ENCODE measurements around the gene KCNIP3.

Gene KCNIP3

DNA sequence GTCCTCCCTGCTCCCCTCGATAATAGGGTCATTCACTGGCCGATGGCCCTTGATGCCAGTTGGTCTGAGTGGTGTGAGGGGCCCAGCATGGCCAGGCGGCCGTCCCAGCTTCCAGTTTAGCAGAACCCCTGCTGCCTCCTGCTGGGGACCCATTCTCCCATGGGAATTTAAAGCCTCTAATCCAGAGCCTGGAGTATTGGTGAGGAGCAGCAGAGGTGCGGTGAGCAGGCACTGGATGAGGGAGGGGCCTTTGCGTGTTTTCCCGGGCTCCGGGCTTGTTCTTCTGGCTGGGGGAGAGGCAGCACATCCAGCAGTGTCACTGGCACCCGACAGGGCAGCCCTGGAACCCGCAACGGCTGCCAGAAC, 17.4 kb downstream of the KCNIP3 start:
- DNase-seq (ENCODE audit: low read depth in 2 of 2), result no peak

DNA sequence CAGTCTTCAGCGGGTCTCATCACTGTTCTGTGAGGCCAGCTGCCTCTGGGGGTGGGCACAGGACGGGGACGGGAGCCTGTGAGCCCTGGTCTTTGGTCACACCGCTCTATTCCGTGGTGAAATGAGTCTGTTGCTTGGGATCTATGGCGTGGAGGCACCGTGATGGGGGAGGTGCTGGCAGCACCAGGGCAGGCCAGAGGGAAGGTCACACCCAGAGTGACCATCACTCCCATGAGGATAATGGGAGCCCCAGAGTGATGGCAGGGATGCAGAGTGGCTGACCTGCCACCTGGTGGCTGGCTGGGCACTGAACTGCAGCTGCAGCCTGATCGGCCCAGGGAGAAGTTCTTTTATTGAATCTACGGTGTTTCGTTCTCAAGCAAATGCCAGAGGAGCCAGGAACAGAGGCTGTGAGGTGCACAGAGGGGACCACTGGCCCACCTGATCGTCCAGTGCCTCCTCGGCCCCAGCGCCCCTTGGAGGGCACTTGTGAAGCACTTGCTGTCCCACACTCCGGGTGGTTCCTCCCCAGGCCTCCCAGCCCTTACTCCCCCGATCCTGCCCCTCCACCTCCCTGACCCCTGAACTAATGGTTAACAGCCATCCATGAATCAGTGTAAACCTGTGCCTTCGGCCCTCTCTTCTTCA, 17.9 kb downstream of the KCNIP3 start:
- DNase-seq (ENCODE audit: low read depth in 2 of 2), result no peak

DNA sequence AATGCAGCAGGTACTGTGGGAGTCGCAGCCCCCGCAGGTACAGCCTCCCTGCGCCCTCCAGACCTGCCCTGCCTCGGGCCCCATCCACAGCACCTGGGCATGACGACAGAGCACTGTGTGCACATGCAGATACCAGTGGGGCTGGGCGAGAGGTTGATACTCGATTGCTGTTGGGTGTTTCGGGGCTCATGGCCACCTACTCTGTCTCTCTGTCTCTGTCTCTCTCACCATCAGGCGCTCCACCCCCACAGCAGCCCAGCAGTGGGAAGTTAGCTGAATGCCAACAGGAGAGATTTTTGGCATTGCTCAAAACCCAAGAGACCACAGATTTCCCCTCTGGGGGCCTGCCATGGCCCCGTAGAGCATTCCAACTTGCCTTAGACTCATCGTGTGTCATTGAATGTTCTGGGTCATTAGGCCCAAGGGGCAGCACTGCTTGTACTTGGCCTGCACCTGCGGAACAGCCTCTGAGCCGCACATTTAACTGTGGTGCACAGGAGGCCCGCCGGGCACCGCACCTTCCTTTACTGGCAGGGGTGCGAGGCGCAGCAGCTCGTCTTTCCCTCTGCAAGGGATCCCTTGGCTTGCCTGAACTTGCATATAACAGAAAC, 18.8 kb downstream of the KCNIP3 start:
- DNase-seq (ENCODE audit: low read depth in 2 of 2), result no peak

DNA sequence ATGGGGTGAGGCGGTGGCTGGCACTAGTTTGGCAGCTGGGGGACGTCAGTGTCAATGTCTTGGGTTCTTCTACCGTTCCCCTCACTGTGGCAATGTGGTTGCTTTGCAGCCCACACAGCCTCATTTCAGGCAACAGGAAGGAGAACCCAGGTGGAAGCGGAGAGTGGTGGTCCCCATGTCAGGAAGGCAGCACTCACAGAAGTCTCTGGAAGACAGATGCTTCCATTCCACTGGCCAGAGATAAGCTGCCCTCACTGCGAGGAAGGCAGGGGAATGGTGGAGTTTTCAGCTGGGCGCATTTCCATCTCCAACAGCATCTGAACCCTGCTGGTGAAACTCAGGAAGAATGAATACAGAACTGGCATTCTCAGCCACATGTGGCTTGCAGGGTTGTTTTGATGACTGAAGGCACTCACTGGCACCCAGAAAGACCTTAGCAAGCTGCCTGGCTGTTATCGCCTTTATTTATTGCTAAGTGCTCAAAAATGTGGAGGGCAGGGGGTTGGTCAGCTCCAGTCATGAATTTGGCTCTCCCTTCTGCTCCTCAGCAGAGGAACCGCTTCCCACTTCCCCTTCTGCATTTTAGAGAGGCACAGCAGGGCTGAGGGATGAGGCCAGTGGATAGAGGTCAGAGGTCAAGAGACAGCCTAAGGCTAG, 19.4 kb downstream of the KCNIP3 start:
- no peak for DNase-seq (ENCODE audit: low read depth in 2 of 2)

DNA sequence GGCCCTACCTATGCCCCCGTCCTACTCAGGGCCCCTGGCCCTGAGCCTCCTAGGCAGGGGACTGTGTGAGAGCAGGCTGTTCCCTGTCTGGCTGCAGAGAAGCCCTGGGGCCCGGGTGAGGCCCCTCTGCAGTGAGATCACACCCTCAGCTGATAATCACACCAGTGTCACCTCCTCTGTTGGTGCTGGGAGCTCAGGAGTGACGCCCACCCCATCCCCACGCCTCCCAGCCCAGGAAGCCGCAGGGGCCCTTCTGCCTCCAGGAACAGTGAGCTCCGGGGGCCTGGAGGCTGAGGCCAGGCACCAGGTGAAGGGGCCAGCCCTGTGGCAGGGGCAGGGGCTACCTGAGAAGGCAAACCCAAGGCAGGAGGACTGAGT, 20.0 kb downstream of the KCNIP3 start:
- DNase-seq (ENCODE audit: low read depth in 2 of 2), result no peak

DNA sequence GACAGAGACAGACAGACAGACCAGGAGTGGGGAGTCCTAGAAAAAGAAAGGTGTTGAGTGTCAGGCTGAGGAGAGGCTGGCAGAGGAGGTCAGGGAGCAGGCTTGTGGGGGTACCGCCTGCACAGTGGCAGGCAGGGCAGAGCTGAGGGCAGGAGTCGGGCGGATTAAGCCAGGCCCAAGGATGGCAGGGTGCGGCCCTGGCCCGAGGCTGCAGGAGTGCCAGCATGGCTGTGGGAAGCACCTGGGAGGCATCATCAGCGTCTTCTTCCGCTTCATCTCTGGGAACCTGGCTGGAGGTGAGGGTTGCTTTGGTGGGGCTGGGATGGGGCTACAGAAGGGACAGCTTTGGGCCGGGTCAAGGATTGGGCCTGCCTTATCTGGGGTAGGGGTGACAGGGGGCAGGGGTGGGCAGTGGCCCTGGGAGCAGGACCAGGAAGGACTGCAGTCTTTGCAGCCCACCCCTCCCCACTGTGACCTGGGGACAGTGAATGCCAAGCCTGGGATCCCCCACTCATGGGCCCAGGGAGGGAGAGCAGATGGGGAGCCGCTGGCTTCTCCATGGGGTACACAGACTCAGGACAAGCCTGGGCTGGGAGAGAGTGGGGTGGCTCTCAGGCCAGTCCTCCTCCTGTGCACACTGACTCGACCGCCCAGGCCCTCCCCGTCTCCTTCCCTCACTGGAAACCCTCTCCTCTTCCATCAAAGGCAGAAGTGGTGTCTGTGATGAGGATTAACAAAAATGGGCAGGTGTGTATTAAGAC, 20.7 kb downstream of the KCNIP3 start:
- no peak for DNase-seq (ENCODE audit: low read depth in 2 of 2)

DNA sequence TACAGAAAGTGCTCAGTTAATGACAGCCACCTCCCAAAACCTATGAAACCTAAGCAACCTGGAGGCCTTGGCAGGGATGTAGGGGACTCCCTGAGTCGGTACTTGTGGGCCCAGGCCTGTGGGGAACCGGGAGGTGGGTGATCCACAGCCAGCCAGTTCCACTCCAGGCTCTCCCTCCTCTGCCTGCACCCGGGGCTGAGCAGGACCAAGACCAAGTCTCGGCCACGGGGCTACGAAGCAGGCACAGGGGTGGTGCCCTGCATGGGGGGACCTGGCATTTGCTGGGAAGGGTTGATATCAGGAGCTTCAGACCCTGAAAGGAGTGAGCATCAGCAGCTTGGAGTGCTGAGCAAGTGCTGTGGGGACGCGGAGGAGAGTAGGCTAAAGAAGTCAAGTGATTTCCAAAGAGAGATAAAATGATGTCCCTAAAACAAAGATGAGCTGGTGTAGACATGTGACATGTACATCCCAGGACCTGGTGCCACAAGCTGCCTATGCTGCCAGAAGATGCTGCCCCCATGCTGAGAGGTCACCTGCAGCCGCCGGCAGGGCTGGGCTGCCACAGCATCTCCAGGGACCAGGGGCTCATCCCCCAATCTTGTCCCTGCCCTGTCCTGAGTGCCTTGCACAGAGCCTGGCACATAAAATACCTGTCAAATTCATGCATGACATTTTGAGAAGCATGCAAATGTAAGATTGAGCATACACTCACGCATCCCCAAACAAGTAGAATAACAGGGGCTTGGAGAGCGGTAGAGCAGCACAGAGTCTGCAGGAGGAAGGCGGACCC, 21.5 kb downstream of the KCNIP3 start:
- DNase-seq (ENCODE audit: low read depth in 2 of 2), result no peak

DNA sequence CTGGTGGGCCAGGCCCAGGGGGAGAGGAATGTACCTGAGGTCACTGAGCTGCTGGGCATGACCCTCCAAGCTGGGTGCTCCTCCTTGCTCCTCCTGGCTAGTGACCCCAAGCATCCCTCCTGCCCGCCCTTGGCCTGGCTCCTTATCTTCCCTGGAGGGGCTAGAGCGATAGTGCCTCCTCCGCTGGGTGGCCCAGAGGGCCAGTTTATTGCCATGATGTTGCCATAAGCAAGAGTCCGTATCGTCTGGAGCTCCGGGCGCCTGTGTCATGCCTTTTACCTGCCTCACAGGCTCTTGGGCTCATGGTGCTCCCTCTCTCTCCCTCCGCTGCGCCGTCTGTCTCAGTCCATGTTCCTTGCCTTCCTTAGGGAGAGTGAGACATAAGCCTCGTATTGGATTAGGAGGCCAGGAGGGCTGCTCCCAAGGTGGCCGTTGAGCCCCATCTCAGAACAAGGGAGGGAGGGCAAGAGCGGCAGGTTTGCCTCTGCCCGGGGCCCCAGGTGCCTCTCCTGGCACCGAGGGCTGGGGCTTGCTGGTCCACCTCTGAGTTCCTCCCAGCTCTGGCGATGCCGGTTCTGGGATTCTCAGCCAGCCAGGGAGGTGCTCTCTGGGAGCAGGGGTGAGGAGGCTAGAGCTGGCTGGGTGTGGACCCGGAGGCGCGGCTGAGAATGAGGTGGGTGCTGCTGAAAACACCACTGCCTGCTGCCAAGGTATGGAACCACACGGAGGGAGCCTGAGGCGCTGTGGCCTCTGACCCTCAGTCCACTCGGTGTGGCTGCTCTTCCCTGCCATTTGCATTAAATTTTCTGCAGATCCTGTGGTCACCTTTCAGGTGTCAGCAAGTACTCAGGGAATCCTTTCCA, 22.6 kb downstream of the KCNIP3 start:
- no peak for DNase-seq (ENCODE audit: low read depth in 2 of 2)

DNA sequence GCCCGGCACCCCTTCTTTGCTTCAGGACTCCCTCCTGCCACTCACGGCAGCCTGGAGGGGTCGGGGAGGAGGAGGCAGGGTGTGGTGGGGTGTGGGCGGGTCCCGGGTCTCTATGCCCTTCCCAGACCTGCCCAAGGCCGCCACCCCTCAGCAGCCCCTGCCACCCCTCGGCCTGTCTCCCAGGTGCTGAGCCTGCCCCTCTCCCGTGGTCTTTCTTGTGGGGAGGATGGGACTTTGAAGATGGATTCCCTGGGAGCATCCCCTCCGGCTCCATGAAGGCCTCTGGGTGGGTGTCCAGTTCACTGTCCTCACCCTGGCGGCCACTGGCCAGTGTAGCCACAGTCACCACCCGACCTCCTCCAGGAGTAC, 23.2 kb downstream of the KCNIP3 start:
- no peak for DNase-seq (ENCODE audit: low read depth in 2 of 2)

DNA sequence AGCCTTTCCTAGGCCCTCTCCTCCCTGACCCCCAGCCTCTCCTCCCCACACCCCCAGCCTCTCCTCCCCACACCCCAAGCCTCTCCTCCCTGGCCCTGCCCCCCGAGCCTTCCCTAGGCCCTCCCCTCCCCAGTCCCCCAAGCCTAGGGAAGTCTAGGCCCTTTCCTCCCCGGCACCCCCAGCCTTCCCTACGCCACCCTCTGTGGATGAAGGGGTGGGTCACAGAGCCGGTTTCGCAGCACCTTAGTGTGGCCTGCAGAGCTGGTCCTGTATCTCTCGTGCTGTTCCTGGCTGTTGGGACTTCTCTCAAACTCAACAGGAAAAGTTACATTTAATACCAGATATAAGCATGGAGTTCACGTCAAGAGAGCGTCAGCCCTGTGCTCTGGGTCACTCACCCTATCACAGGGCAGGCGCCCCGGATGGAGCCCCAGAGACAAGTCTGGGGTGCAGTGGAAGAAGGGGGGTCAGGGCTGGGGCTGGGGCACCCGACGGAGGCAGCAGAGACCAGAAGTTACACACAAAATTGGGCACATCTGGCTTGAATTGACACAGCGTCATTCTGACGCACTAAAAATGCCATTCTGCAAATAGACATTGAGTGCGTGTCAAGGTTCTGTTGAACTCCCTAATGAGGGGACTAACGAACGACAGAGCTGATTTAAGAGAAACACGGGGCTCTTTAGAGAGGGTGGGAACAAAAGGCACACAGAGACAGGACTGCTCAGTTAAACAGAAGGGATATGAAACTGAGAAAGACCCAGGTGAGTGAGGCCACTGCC, 24.0 kb downstream of the KCNIP3 start:
- DNase-seq (ENCODE audit: low read depth in 2 of 2), result no peak

DNA sequence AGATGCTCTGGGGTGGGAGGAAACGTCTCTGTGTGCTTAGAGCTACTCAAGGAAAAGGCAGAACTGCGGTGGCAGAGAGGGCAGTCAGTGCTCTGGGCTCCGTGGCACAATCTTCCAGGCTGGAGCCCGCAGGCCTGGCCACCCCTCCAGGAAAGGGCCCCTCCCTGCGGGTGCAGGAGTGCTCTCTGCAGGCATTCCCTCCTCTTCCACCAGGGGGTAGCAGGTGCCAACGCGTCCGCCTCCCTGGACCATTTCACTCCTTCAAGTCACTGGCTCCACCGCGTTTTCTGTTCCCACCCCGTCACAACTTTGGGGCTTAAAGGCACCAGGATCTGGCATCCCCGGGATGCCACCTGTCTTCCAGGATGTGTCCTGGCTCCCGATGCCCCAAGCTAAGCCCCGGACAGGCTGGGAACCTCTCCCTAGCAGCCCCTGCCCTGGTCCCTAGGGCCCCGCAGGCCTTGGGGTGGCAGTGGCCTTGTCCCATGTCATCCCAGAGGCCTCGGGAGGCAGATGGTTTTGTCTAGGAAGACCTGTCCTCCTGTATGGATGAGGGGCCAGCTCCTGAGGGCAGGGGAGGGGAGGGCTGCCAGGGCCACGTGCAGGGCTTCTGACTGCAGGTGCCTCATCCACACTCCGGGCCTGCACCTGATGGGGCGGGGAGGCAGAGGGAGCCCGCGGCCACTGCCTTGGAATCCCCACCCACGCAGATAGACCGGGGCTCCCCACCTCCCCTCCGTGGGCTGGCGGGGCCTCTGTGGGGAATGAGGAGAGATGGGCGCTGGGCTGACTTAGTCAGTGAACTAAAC, 26.4 kb downstream of the KCNIP3 start:
- DNase-seq (ENCODE audit: low read depth in 2 of 2), result no peak

DNA sequence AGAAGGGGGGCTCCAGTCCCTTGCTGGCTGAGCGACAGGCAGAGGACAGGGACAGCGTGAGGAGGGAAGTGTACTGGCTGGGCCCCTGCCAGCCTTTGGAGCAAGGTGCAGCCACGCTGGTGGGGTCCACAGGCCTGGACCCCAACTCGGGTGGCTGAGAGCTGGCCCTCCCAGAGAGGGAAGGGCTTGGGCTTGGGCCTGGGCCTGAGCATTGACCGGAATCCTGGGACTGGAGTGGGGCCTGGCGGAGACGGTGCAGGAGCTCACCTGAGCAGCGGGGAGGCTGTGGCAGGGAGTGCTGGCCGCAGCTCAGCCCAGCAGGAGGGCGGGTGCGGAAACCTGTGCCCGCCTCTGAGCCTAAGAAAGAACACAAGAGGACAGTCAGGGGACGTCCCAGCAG, 27.9 kb downstream of the KCNIP3 start:
- no peak for DNase-seq (ENCODE audit: low read depth in 2 of 2)

DNA sequence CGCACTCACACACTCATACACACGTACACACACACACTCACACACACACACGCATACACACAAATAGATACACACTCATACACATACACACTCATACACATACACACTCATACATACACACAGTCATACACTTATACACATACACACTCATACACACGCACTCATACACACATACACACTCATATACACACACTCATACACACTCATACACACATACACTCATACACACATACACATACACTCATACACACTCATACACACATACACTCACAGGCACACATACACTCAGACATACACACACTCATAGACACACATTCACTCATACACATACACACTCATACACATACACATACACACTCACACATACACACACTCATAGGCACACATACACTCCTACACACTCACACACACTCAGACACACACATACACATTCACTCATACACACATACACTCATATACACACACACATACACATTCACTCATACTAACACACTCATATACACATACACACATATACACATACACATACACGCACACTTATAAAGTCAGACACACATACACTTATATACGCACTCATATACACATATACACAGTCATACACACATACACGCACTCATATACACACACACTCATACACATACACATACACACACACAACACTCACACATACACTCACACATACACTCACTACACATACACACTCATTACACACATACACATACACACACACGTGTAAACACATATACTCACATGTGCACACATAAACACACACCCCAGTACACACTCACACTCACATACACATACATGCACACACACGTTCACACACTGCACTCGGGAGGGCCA, 28.7 kb downstream of the KCNIP3 start:
- no peak for DNase-seq (ENCODE audit: low read depth in 2 of 2)

DNA sequence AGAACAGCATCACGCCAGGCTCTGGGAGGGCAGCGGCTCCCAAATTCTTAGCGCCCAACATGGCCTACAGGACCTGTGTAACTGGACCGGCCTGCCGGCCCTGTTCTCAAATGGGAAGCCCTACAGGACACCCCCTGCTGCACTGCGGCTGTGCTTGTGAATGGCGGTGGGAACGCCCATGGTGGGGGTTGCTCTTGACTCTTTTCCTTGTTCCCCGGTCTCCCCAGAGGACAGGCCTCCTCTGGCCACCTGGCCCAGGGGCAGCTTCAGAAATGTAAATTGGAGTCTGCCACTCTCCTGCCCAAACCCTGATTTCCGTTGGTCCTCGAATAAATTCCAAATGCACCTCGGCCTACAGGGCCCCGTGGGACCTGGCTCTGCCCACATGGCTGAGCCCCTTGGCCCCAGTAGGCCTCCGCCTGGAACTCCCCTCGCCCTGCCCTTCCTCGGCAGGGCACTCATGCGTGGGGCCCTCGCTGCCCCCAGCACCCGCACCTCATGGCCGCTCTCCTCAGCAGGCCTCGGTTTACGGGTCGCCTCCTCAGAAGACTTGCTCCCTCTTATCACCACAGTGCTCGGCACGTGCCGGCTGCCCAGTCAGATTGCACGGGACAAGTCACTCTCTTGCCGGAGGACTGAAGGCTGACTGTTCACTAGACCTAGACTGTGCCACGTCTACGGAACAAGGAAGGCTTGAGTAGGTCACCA, 29.4 kb downstream of the KCNIP3 start:
- DNase-seq (ENCODE audit: low read depth in 2 of 2), result no peak

DNA sequence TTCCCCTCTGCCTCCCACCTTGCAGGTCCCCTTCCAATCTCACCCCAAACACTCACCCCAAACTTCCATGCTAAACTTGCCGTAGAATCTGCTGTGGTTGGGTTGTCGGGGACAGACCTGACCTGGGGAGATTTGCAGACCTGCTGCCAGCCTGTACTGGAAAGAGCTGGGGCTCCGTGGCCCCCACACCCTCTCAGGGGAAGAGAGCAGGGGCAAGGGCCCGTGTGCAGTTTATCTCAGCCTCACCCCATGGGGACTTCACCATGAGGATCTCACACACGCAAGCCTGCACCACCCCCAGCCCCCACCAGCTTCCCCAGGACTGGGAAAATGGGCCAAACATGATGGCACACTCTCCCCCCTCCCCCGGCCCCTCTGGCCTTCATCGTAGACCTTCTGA, 30.7 kb downstream of the KCNIP3 start:
- DNase-seq (ENCODE audit: low read depth in 2 of 2), result no peak

DNA sequence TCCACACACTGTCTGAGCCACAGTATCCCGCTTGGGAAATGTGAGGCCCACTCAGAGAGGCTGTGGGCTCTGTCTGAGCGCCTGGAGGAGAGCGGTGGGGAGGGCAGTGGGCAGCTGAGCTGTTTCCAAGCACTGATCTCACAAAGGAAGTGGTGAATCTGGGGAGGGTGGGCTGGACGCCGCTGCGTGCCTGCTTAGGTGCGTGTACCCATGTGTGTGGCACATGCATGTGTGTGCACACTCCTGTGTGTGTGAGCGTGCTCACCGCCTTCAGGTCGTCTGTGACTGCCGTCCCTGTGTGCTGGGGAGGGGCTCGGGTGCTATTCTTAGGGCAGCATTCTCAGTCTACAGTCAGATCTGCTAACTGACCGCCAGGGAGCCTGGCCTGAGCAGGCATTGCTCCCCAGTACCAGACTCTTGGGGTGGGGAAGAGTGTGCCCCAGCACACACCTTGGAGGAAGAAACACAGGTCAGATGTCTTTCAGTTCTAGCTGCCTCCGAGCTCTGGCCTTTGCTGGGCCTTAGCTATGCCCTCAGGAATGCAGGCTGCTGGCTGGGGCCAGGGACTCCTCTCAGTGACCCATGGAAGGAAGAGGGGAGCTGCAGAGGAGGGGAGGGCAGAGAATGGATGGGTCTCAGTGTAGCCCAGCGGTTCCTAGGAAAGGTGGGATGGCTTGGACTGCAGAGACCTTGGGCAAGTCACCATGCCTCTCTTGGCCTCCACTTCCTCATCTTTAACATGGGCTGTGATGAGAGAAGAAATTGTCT, 31.4 kb downstream of the KCNIP3 start:
- no peak for DNase-seq (ENCODE audit: low read depth in 2 of 2)

DNA sequence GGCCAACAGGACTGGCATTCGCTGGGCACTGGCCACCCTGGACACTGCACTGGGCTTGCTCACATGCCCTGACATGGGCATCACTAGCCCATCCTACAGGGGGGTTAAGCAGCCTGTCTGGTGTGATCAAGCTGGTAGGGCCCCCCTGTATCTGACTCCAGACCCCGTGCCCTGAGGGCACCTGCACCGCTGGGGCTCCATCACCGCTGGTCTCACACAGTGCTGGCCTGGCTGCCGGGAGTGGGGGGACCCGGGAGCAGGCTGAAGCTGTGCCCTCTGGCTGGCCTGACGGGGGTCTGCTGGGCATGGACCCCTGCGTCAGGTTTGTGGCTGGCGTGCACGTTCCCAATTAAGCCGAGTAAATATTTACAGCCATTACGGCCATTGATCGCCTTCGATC, 32.3 kb downstream of the KCNIP3 start:
- DNase-seq (ENCODE audit: low read depth in 2 of 2), result no peak
